HL-60 (cell line): Measurements from ENCODE around the gene EXOC1L.

Experiments used
- CTCF ChIP-seq: IDR thresholded peaks from one replicate; pipeline ENCODE4 v1.5.1; 2011; ENCODE audit warnings: low read length, control low read depth, inconsistent platforms; ENCODE audit not compliant: insufficient read depth
- GABPA ChIP-seq: IDR thresholded peaks from 2 replicates; pipeline ENCODE4 v1.6.1; 2012; ENCODE audit warnings: low read depth
- POLR2AphosphoS5 ChIP-seq: IDR thresholded peaks from 2 replicates; pipeline ENCODE4 v1.6.1; 2012; ENCODE audit warnings: low read depth
- SPI1 ChIP-seq: IDR thresholded peaks from 2 replicates; pipeline ENCODE4 v1.6.1; 2012; ENCODE audit warnings: low read depth, mild to moderate bottlenecking, borderline replicate concordance

DNA sequence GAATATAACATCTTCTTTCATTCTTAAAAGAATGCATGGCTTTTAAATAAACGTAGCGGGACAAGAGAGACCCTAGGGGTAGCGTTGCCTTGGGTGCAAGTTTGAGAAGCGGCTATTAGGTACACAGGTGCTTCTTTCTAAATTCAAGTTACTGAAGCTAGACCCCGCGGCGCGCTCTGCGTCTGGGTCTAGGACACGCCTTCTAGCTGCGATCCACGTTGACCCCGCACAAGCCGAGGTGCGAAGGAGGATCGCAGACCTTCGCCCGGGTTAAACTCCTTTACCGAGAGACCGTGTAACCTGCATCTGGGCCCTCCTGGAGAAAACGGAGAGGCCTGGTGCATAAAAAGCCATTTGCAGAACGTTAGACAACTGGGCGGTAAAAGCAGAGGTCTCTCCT is 25.5 kb upstream of the EXOC1L start:
- no peak for TF ChIP-seq CTCF
- TF ChIP-seq GABPA: no peak
- no peak for TF ChIP-seq POLR2AphosphoS5
- TF ChIP-seq SPI1: no peak
